ENCODE data around the gene TBL1XR1.

The TBL1XR1 gene

DNA sequence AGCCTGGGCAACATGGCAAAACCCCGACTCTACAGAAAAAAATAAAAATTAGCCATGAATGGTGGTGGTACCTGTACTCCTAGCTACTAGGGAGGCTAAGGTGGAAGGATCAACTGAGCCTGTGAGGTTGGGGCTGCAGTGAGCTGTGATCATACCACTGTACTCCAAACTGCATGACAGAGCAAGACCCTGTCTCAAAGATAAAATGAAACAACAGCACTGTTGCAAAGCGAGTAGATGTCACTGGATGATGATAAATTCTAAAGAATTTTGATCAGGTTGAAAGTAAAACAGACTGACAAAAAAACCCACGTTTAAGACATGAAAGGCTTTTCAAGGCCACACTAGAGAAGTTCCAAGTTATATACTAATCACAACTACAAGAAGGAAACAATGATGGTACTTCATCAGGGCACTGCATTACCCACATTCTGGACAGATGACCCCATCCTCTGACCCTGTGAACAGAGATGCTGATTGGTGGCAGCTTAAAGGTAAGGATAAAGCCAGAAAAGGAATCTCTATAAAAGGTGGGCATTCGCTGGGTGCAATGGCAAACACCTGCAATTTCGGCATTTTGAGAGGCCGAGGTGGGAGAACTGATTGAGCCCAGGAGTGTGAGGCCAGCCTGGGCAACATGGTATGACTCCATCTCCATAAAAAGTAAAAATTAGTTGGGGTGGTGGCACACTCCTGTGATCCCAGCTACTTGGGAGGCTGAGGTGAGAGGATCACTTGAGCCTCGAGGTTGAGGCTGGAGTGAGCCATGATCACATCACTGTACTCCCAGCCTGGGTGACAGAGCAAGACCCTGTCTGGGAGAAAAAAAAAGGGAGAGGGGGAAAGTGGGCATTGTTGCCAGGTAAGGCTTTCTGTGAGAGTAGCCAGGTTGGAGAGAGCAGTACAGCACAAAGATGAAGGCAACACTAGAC, 59.2 kb downstream of the TBL1XR1 start:
- H3K36me3 ChIP-seq (ENCODE audit: insufficient read depth, low read length): peaks cover 56% of the 10 kb centered on the region
- H4K20me1 ChIP-seq (ENCODE audit: insufficient read depth, low read length): 0 out of 2 replicates have a peak, but pooled peaks cover 2% of the 10 kb centered on the region
- no peak overlapping the region for H3K4me2 ChIP-seq (ENCODE audit: low read length)

GRCh38 chr3:177136741-177137140, 60.5 kb downstream of the TBL1XR1 start:
- Histone ChIP-seq H3K4me3 (ENCODE audit: low read depth, low read length, poor library complexity, severe bottlenecking) (no peak overlapping the region), H3K4me2 (ENCODE audit: low read length) (no peak overlapping the region), H4K20me1 (ENCODE audit: insufficient read depth, low read length) (0 out of 2 replicates have a peak, but pooled peaks cover 2% of the 10 kb centered on the region), H3K9me2 (ENCODE audit: low read depth, low read length) (no peaks in the 10 kb centered on the region), H3K79me2 (ENCODE audit: insufficient read depth, low read length) (peaks cover 98% of the 10 kb centered on the region), H3K9ac (ENCODE audit: low read length) (no peak overlapping the region), H3K9me3 (ENCODE audit: low read length) (peaks cover 10% of the 10 kb centered on the region; the same call in 1 of the 2 replicates), H3K4me1 (ENCODE audit: insufficient read depth, low read length, severe bottlenecking) (peaks cover 55% of the 10 kb centered on the region), H3K27ac (ENCODE audit: low read depth, low read length, poor library complexity, severe bottlenecking) (no peak overlapping the region), H2AFZ (ENCODE audit: low read length) (no peak overlapping the region), H3K27me3 (ENCODE audit: insufficient read depth, low read length) (no peaks in the 10 kb centered on the region), H3K36me3 (ENCODE audit: insufficient read depth, low read length) (peaks cover 68% of the 10 kb centered on the region), H3F3A (ENCODE audit: insufficient read depth, low read length) (no peaks in the 10 kb centered on the region)
- no peak for TF ChIP-seq EZH2 (IDR thresholded peaks at IDR 0.05; ENCODE audit: borderline replicate concordance, low read length)
- TF ChIP-seq CTCF (IDR thresholded peaks at IDR 0.05; ENCODE audit: low read length): no peak

More for the DNA sequence above, 59.2 kb downstream of the TBL1XR1 start:
- TF ChIP-seq CTCF (IDR thresholded peaks at IDR 0.05; ENCODE audit: low read length): no peak
- TF ChIP-seq EZH2 (IDR thresholded peaks at IDR 0.05; ENCODE audit: borderline replicate concordance, low read length): no peak
- no peaks in the 10 kb centered on the region for H3F3A ChIP-seq (ENCODE audit: insufficient read depth, low read length)
- no peak overlapping the region for H3K4me3 ChIP-seq (ENCODE audit: low read depth, low read length, poor library complexity, severe bottlenecking)
- H3K9me2 ChIP-seq (ENCODE audit: low read depth, low read length): no peaks in the 10 kb centered on the region
- peaks cover 10% of the 10 kb centered on the region; the same call in 1 of the 2 replicates for H3K9me3 ChIP-seq (ENCODE audit: low read length)
- H3K27me3 ChIP-seq (ENCODE audit: insufficient read depth, low read length): no peaks in the 10 kb centered on the region
- H3K4me1 ChIP-seq (ENCODE audit: insufficient read depth, low read length, severe bottlenecking): peaks cover 55% of the 10 kb centered on the region
- no peak overlapping the region for H2AFZ ChIP-seq (ENCODE audit: low read length)
- H3K9ac ChIP-seq (ENCODE audit: low read length): no peak overlapping the region
- peaks cover 98% of the 10 kb centered on the region for H3K79me2 ChIP-seq (ENCODE audit: insufficient read depth, low read length)
- H3K27ac ChIP-seq (ENCODE audit: low read depth, low read length, poor library complexity, severe bottlenecking): no peak overlapping the region

- Histone ChIP-seq H3K36me3 (ENCODE audit: insufficient read depth, low read length) (peaks cover 74% of the 10 kb centered on the region), H3K79me2 (ENCODE audit: insufficient read depth, low read length) (peaks cover 98% of the 10 kb centered on the region), H3K27ac (ENCODE audit: low read depth, low read length, poor library complexity, severe bottlenecking) (no peak overlapping the region), H3K4me2 (ENCODE audit: low read length) (no peak overlapping the region), H3K9ac (ENCODE audit: low read length) (no peak overlapping the region), H3F3A (ENCODE audit: insufficient read depth, low read length) (no peaks in the 10 kb centered on the region), H3K4me1 (ENCODE audit: insufficient read depth, low read length, severe bottlenecking) (peaks cover 54% of the 10 kb centered on the region), H2AFZ (ENCODE audit: low read length) (no peak overlapping the region), H3K9me3 (ENCODE audit: low read length) (peaks cover 10% of the 10 kb centered on the region; the same call in 1 of the 2 replicates), H4K20me1 (ENCODE audit: insufficient read depth, low read length) (0 out of 2 replicates have a peak, but pooled peaks cover 2% of the 10 kb centered on the region), H3K9me2 (ENCODE audit: low read depth, low read length) (no peaks in the 10 kb centered on the region), H3K4me3 (ENCODE audit: low read depth, low read length, poor library complexity, severe bottlenecking) (no peak overlapping the region), H3K27me3 (ENCODE audit: insufficient read depth, low read length) (no peaks in the 10 kb centered on the region)
- no peak for TF ChIP-seq EZH2 (IDR thresholded peaks at IDR 0.05; ENCODE audit: borderline replicate concordance, low read length)
- no peak for TF ChIP-seq CTCF (IDR thresholded peaks at IDR 0.05; ENCODE audit: low read length)
These were observed 61.3 kb downstream of the TBL1XR1 start for GRCh38 chr3:177135841-177136492.

Measured in OCI-LY1 (cell line).